Measurements from ENCODE around the gene BPIFB6.

GRCh38 chr20:33030076-33030475, 1.4 kb upstream of the BPIFB6 start:
- TF ChIP-seq CTCF (IDR thresholded peaks at IDR 0.05; ENCODE audit: low read length) (no peak), EZH2 (optimal IDR thresholded peaks at IDR 0.05; ENCODE audit: low read depth, low read length) (no peak)

Measured in MM.1S (cell line).